Neural progenitor cell (in vitro differentiated cells): ENCODE data around the gene SH3PXD2B.

Experiments used
- CTCF ChIP-seq: fragments of 200-600 bp; sonication (generic); IDR thresholded peaks from 2 replicates; pipeline ENCODE4 v1.5.1; 2017; ENCODE audit warnings: antibody characterized with exemption, mild to moderate bottlenecking
- EZH2 ChIP-seq: fragments of 200-600 bp; sonication (generic); IDR thresholded peaks from 2 replicates; pipeline ENCODE4 v1.6.1; 2017; ENCODE audit warnings: antibody characterized with exemption, mild to moderate bottlenecking, moderate library complexity

GRCh38 chr5:172439785-172440477 lies 14.4 kb downstream of the SH3PXD2B start:
- no peak for TF ChIP-seq EZH2
- TF ChIP-seq CTCF: no peak
